Keratinocyte (primary cell): ENCODE results near the gene TIPARP.

ENCODE experiments used
- CTCF ChIP-seq, 3 experiments: IDR thresholded peaks in 1 of 3; conservative IDR thresholded peaks in 1 of 3; optimal IDR thresholded peaks in 1 of 3; 2 replicates in 2 of 3; 3 replicates in 1 of 3; pipeline versions ENCODE3 to v1.5.1; 2011; ENCODE audit warnings: low read length in 3 of 3, mild to moderate bottlenecking in 3 of 3, moderate library complexity in 2 of 3, control low read depth in 1 of 3, inconsistent platforms in 1 of 3; ENCODE audit not compliant: insufficient read depth in 2 of 3; ENCODE audit errors: extremely low read depth in 1 of 3
- EZH2 ChIP-seq: IDR thresholded peaks from one replicate; pipeline ENCODE4 v1.6.1; 2012; ENCODE audit warnings: inconsistent platforms, mild to moderate bottlenecking, low read length, moderate library complexity

DNA sequence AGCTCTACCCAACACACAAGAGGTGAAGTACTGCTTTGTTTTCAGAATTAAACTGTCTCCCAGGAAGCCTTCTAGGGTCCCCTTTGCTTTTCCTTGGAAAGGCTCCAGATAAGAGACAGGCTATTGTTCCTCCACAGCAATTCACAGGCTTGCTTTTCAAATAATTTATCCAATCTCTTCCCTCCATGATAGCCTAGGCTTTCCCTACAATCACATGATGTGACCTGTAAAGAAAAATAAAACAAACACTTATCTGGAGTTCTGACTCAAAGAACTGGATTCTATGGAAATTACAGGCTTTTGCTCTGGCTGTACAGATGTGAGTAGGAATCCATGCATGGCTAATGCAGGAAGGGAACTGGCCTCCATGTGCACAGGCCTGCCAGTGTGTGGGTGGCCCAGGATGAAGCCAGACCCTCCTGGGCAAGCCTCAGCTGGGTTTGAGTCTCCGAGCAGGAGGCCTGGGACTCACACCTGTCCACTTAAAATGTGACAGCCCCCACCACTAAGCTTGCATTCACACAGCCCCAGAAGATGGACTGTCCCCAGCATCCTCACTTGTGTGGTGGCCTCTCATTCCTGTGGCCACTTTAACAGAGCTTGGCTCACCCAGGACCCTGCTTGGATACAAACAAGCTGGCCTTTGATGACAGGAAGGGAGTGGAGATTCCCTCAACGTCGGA, 75.9 kb downstream of the TIPARP start:
- TF ChIP-seq CTCF (optimal IDR thresholded peaks at IDR 0.05 in 1 of 3, IDR thresholded peaks at IDR 0.05 in 1 of 3, conservative IDR thresholded peaks at IDR 0.05 in 1 of 3; ENCODE audit: extremely low read depth in 1 of 3, insufficient read depth in 2 of 3, low read length in 3 of 3) (no peak), EZH2 (no peak)
